ENCODE results near the gene ANO7. TPM values are rescaled to one million over a fixed set of nuclear protein-coding genes. Genes with fewer than 3 reads are reported as not detected.
A peak's percentile ranks its signal among the peaks of the same experiment; 100 is the strongest.

ANO7 gene
- total RNA-seq, 2 experiments from 2014 or later: 0.97 to 1.4 TPM

- Mint-ChIP-seq H3K4me1 (peaks cover 28% of the 10 kb centered on the region), H3K9me3 (peaks cover 9% of the 10 kb centered on the region), H3K36me3 (peaks cover 25% of the 10 kb centered on the region), H3K27ac (no peak overlapping the region), H3K27me3 (no peaks in the 10 kb centered on the region), H3K4me3 (no peak overlapping the region)
- ATAC-seq (ENCODE audit: low read depth): no peak
- no peak for DNase-seq
- POLR2A ChIA-PET: no interaction called here
Observed at GRCh38 chr2:241270531-241270930, 82.1 kb downstream of the ANO7 start.

- POLR2A ChIA-PET: interaction anchor here (1.0 kb wide), 1 partner anchor 44 kb away, joined by 3 read pairs; no protein-coding TSS in a partner anchor
- Mint-ChIP-seq H3K27ac (peak overlapping the region; percentile 75), H3K27me3 (no peaks in the 10 kb centered on the region), H3K9me3 (peaks cover 9% of the 10 kb centered on the region), H3K4me3 (peak overlapping the region; percentile 86), H3K36me3 (peaks cover 30% of the 10 kb centered on the region), H3K4me1 (peaks cover 27% of the 10 kb centered on the region)
- ATAC-seq (ENCODE audit: low read depth): peak; percentile 59
- DNase-seq: peak; percentile 61
Observed at GRCh38 chr2:241271706-241272302, 83.3 kb downstream of the ANO7 start.

- POLR2A ChIA-PET: no interaction called here
- H3K27ac Mint-ChIP-seq: no peak overlapping the region
- ATAC-seq (ENCODE audit: low read depth) (peak; percentile 76), DNase-seq (peak; percentile 68)
- peak overlapping the region; percentile 52 for H3K4me3 Mint-ChIP-seq
- peaks cover 25% of the 10 kb centered on the region for H3K4me1 Mint-ChIP-seq
- H3K27me3 Mint-ChIP-seq: no peaks in the 10 kb centered on the region
- H3K36me3 Mint-ChIP-seq: peaks cover 37% of the 10 kb centered on the region
- peaks cover 9% of the 10 kb centered on the region for H3K9me3 Mint-ChIP-seq
Observed at GRCh38 chr2:241272303-241273209, 84.1 kb downstream of the ANO7 start.

GRCh38 chr2:241273210-241274020, 84.9 kb downstream of the ANO7 start:
- Mint-ChIP-seq H3K36me3 (peaks cover 37% of the 10 kb centered on the region), H3K27me3 (no peaks in the 10 kb centered on the region), H3K4me3 (peak overlapping the region; percentile 52), H3K4me1 (peaks cover 25% of the 10 kb centered on the region), H3K9me3 (peaks cover 9% of the 10 kb centered on the region), H3K27ac (peak overlapping the region; percentile 4)
- DNase-seq (no peak), ATAC-seq (ENCODE audit: low read depth) (no peak)
- POLR2A ChIA-PET: no interaction called here

GRCh38 chr2:241274127-241274526, 85.7 kb downstream of the ANO7 start:
- no peak for ATAC-seq (ENCODE audit: low read depth)
- Mint-ChIP-seq H3K27me3 (no peaks in the 10 kb centered on the region), H3K4me1 (peaks cover 22% of the 10 kb centered on the region), H3K27ac (no peak overlapping the region), H3K36me3 (peaks cover 37% of the 10 kb centered on the region), H3K9me3 (peaks cover 9% of the 10 kb centered on the region), H3K4me3 (no peak overlapping the region)
- POLR2A ChIA-PET: no interaction called here
- DNase-seq: no peak

Other genes with a start within 250 kb of the ANO7 start
- gene SNED1, start 190.1 kb upstream of the ANO7 start, total RNA-seq: 10 to 100 TPM; 14.5 to 18.7 TPM
- gene MTERF4, start 86.4 kb upstream of the ANO7 start, total RNA-seq: 10 to 100 TPM; 88.1 to 88.9 TPM
- gene PASK, start 39.2 kb upstream of the ANO7 start, total RNA-seq: 100 to 1,000 TPM; 132 to 153 TPM
- gene PPP1R7, start 38.2 kb upstream of the ANO7 start, total RNA-seq: 10 to 100 TPM; 78.8 to 84.6 TPM
- gene HDLBP, start 127.0 kb downstream of the ANO7 start, total RNA-seq: 100 to 1,000 TPM; 158 TPM
- 100 to 1,000 TPM; 259 to 275 TPM for gene SEPTIN2, start 127.2 kb downstream of the ANO7 start, total RNA-seq
- gene FARP2, start 167.6 kb downstream of the ANO7 start, total RNA-seq: 10 to 100 TPM; 17.7 to 18.3 TPM